GM12892 (cell line): Measurements from ENCODE around the gene CRTC3.

Source experiments
- POLR2A ChIP-seq: IDR thresholded peaks from 2 replicates; pipeline ENCODE4 v1.6.1; 2011; ENCODE audit warnings: low read depth, low read length, control low read depth
- POLR2AphosphoS5 ChIP-seq: IDR thresholded peaks from 2 replicates; pipeline ENCODE4 v1.6.1; 2011; ENCODE audit warnings: low read depth, low read length, control low read depth
- TAF1 ChIP-seq: IDR thresholded peaks from 2 replicates; pipeline ENCODE4 v1.6.1; 2011; ENCODE audit warnings: low read depth, mild to moderate bottlenecking, control low read depth, low read length, borderline replicate concordance

- TF ChIP-seq TAF1 (no peak), POLR2AphosphoS5 (no peak), POLR2A (no peak)
Measured at GRCh38 chr15:90618330-90619125, 88.8 kb downstream of the CRTC3 start.
